CD4-positive, alpha-beta T cell (primary cell): ENCODE data around the gene ITGAD. TPM values are rescaled to one million over a fixed set of nuclear protein-coding genes. Genes with fewer than 3 reads are reported as not detected.

ENCODE experiments used
- ATAC-seq: fragments of 200-7000 bp; cut with Tn5 transposase; one replicate; pipeline ENCODE4 v1.10.0; 2022; ENCODE audit warnings: mild to moderate bottlenecking; ENCODE audit not compliant: poor library complexity
- CTCF ChIA-PET: fragments of 350-600 bp; sonication (Branson Sonifier 250); formaldehyde crosslinking; loops from one replicate; lab custom pipeline; 2021; ENCODE audit warnings: antibody characterized with exemption, inconsistent platforms; lab: Charles Lee
- POLR2A ChIA-PET: fragments of 350-600 bp; sonication (Branson Sonifier 250); formaldehyde crosslinking; loops from one replicate; lab custom pipeline; 2021; ENCODE audit warnings: antibody characterized with exemption, inconsistent platforms; lab: Charles Lee
- DNase-seq, 14 experiments: peaks; one replicate each; pipeline ENCODE4 v3.0.0-alpha.2; 2013 to 2020; ENCODE audit warnings: mixed read lengths in 2 of 14
- H3K27ac ChIP-seq, 2 donors: one replicate each; pipeline versions ENCODE4 v1.5.1 to v1.7.0; 2013; ENCODE audit warnings: low read length in 2 of 2, low read depth in 1 of 2, mild to moderate bottlenecking in 1 of 2
- H3K27me3 ChIP-seq, 2 experiments: 1 replicate in 1 of 2; 2 replicates in 1 of 2; pipeline versions ENCODE4 v1.6.1 to v1.7.0; 2013; ENCODE audit warnings: low read length in 2 of 2, control low read depth in 1 of 2, mild to moderate bottlenecking in 1 of 2, moderate library complexity in 1 of 2; ENCODE audit not compliant: insufficient read depth in 2 of 2, control insufficient read depth in 1 of 2
- H3K36me3 ChIP-seq: one replicate; pipeline ENCODE4 v1.6.1; 2013; ENCODE audit warnings: low read length, control low read depth; ENCODE audit not compliant: insufficient read depth
- H3K4me1 ChIP-seq: one replicate; pipeline ENCODE4 v1.6.1; 2013; ENCODE audit warnings: low read length, control low read depth; ENCODE audit not compliant: insufficient read depth
- H3K4me3 ChIP-seq: one replicate; pipeline ENCODE4 v1.5.1; 2013; ENCODE audit warnings: mild to moderate bottlenecking, low read length, moderate library complexity
- H3K9me3 ChIP-seq, 2 experiments: 1 replicate in 1 of 2; 2 replicates in 1 of 2; pipeline versions ENCODE4 v1.6.1 to v1.7.0; 2013; ENCODE audit warnings: low read length in 2 of 2, mild to moderate bottlenecking in 2 of 2, control low read depth in 1 of 2, moderate library complexity in 1 of 2; ENCODE audit not compliant: control insufficient read depth in 1 of 2, insufficient read depth in 1 of 2
- H3K27ac Mint-ChIP-seq: one replicate; pipeline ENCODE4 v1.8.0; 2020; ENCODE audit warnings: mixed read lengths
- H3K27me3 Mint-ChIP-seq: one replicate; pipeline ENCODE4 v1.8.0; 2021; ENCODE audit warnings: mixed read lengths
- H3K36me3 Mint-ChIP-seq: one replicate; pipeline ENCODE4 v1.8.0; 2021; ENCODE audit warnings: low read depth, mixed read lengths
- H3K4me1 Mint-ChIP-seq: one replicate; pipeline ENCODE4 v1.8.0; 2021; ENCODE audit warnings: low read depth, mixed read lengths
- H3K4me3 Mint-ChIP-seq: one replicate; pipeline ENCODE4 v1.8.0; 2020; ENCODE audit warnings: mild to moderate bottlenecking, mixed read lengths
- H3K9me3 Mint-ChIP-seq: one replicate; pipeline ENCODE4 v1.8.0; 2020; ENCODE audit warnings: mixed read lengths
- CTCF ChIP-seq: fragments of 200-600 bp; IDR thresholded peaks from one replicate; pipeline ENCODE4 v1.8.0; 2022; ENCODE audit warnings: antibody characterized with exemption, mild to moderate bottlenecking
- intact Hi-C, 2 experiments: fragments of 100-400 bp; cut with DNase I in 1 of 2; cut with micrococcal nuclease in 1 of 2; formaldehyde crosslinking; loops; one replicate each; pipeline versions ENCODE4 v1.15.1 to v1.9.0; 2023 to 2025; cut with DNase I, micrococcal nuclease
- total RNA-seq, 174 experiments: library from RNA in 2 of 174; stranded (reverse) in 2 of 174; gene quantifications; one replicate each; pipeline ENCODE4 v1.2.3 and lab custom pipeline; 2021 to 2026

The ITGAD gene
- total RNA-seq, 2 experiments from 2014 or later = not detected

GRCh38 chr16:31363721-31364120 lies 29.4 kb upstream of the ITGAD start:
- no peak for TF ChIP-seq CTCF
- Mint-ChIP-seq H3K36me3 (no peaks in the 10 kb centered on the region), H3K4me3 (no peak overlapping the region), H3K4me1 (peaks cover 6% of the 10 kb centered on the region), H3K27ac (no peak overlapping the region), H3K9me3 (no peaks in the 10 kb centered on the region), H3K27me3 (no peaks in the 10 kb centered on the region)
- no peaks in the 10 kb centered on the region for H3K27me3 ChIP-seq
- ChIA-PET POLR2A (no interaction called here), CTCF (no interaction called here)
- no peak for DNase-seq
- intact Hi-C loops = loop anchor here in 1 of 2 experiments (10.0 kb wide), 1 partner anchor 49 kb away; no protein-coding TSS in a partner anchor
- H3K9me3 ChIP-seq = no peaks in the 10 kb centered on the region
- H3K36me3 ChIP-seq = no peaks in the 10 kb centered on the region
- H3K27ac ChIP-seq = no peak overlapping the region
- no peak overlapping the region for H3K4me3 ChIP-seq
- H3K4me1 ChIP-seq = no peaks in the 10 kb centered on the region
- ATAC-seq = no peak

GRCh38 chr16:31364421-31364820 lies 28.7 kb upstream of the ITGAD start:
- CTCF ChIA-PET = no interaction called here
- Mint-ChIP-seq H3K9me3 (no peaks in the 10 kb centered on the region), H3K4me3 (no peak overlapping the region), H3K36me3 (no peaks in the 10 kb centered on the region), H3K27me3 (no peaks in the 10 kb centered on the region), H3K4me1 (peaks cover 6% of the 10 kb centered on the region), H3K27ac (no peak overlapping the region)
- no peak for ATAC-seq
- POLR2A ChIA-PET = no interaction called here
- H3K27ac ChIP-seq = no peak overlapping the region
- no peaks in the 10 kb centered on the region for H3K4me1 ChIP-seq
- H3K27me3 ChIP-seq = no peaks in the 10 kb centered on the region
- no peak overlapping the region for H3K4me3 ChIP-seq
- H3K9me3 ChIP-seq = no peaks in the 10 kb centered on the region
- intact Hi-C loops = loop anchor here in 1 of 2 experiments (10.0 kb wide), 1 partner anchor 50 kb away; no protein-coding TSS in a partner anchor
- peak in 1 of 14 experiments; percentile 51 for DNase-seq
- TF ChIP-seq CTCF = no peak
- H3K36me3 ChIP-seq = no peaks in the 10 kb centered on the region

GRCh38 chr16:31365131-31365865 lies 27.8 kb upstream of the ITGAD start:
- Histone ChIP-seq H3K27me3 (no peaks in the 10 kb centered on the region), H3K36me3 (no peaks in the 10 kb centered on the region), H3K4me3 (no peak overlapping the region), H3K4me1 (no peaks in the 10 kb centered on the region), H3K9me3 (no peaks in the 10 kb centered on the region), H3K27ac (no peak overlapping the region)
- H3K36me3 Mint-ChIP-seq = no peaks in the 10 kb centered on the region
- intact Hi-C loops = loop anchor here in 1 of 2 experiments (10.0 kb wide), 1 partner anchor 50 kb away; no protein-coding TSS in a partner anchor
- H3K9me3 Mint-ChIP-seq = no peaks in the 10 kb centered on the region
- H3K27me3 Mint-ChIP-seq = peaks cover under 1% of the 10 kb centered on the region
- DNase-seq = peak in 1 of 14 experiments; percentile 74
- H3K4me1 Mint-ChIP-seq = peaks cover 6% of the 10 kb centered on the region
- ChIA-PET POLR2A (no interaction called here), CTCF (no interaction called here)
- no peak overlapping the region for H3K4me3 Mint-ChIP-seq
- no peak overlapping the region for H3K27ac Mint-ChIP-seq
- TF ChIP-seq CTCF = no peak
- no peak for ATAC-seq
